AG08395 (cell line): ENCODE results near the gene CEP112.

Experiments used
- DNase-seq: peaks from one replicate; pipeline ENCODE4 v3.0.0; 2012; ENCODE audit warnings: mixed read lengths, low spot score

The CEP112 gene

GRCh38 chr17:65730711-65731169 is 461.2 kb downstream of the CEP112 start:
- peak; percentile 34 for DNase-seq

GRCh38 chr17:65729207-65729606 is 462.7 kb downstream of the CEP112 start:
- DNase-seq = no peak

- DNase-seq = no peak
These were observed 464.1 kb downstream of the CEP112 start for GRCh38 chr17:65727832-65728231.

GRCh38 chr17:65727246-65727645 is 464.7 kb downstream of the CEP112 start:
- DNase-seq = no peak

GRCh38 chr17:65723431-65724151 is 468.3 kb downstream of the CEP112 start:
- peak; percentile 19 for DNase-seq

- DNase-seq = no peak
These were observed 473.3 kb downstream of the CEP112 start for GRCh38 chr17:65718601-65719000.

- DNase-seq = no peak
These were observed 479.3 kb downstream of the CEP112 start for GRCh38 chr17:65712383-65713267.

- no peak for DNase-seq
These were observed 480.2 kb downstream of the CEP112 start for GRCh38 chr17:65711671-65712276.

- DNase-seq = no peak
These were observed 484.2 kb downstream of the CEP112 start for GRCh38 chr17:65707780-65708179.

- no peak for DNase-seq
These were observed 487.2 kb downstream of the CEP112 start for GRCh38 chr17:65704731-65705130.

GRCh38 chr17:65703891-65704290 is 488.0 kb downstream of the CEP112 start:
- DNase-seq = no peak

- DNase-seq = no peak
These were observed 492.5 kb downstream of the CEP112 start for GRCh38 chr17:65699459-65699858.

- DNase-seq = peak; percentile 35
These were observed 493.4 kb downstream of the CEP112 start for GRCh38 chr17:65698381-65699061.

- no peak for DNase-seq
These were observed 494.3 kb downstream of the CEP112 start for GRCh38 chr17:65697661-65698060.

GRCh38 chr17:65696739-65697394 is 495.1 kb downstream of the CEP112 start:
- peak; percentile 61 for DNase-seq

- no peak for DNase-seq
These were observed 497.3 kb downstream of the CEP112 start for GRCh38 chr17:65694601-65695000.

GRCh38 chr17:65690626-65691310 is 501.2 kb downstream of the CEP112 start:
- no peak for DNase-seq

GRCh38 chr17:65688307-65688706 is 503.6 kb downstream of the CEP112 start:
- DNase-seq = no peak

- no peak for DNase-seq
These were observed 506.8 kb downstream of the CEP112 start for GRCh38 chr17:65685110-65685509.

GRCh38 chr17:65684631-65685030 is 507.3 kb downstream of the CEP112 start:
- no peak for DNase-seq

- DNase-seq = no peak
These were observed 508.5 kb downstream of the CEP112 start for GRCh38 chr17:65683428-65683827.
